WTC11 (cell line): ENCODE results near the gene PGAP6.
"Not testable (repeated sequence)": the region's sequence is repeated elsewhere in the genome, so short reads cannot be mapped to it uniquely, and the experiment has no call there.

Source experiments
- AFF4 ChIP-seq: sonication (generic); formaldehyde crosslinking; IDR thresholded peaks from 2 replicates; pipeline ENCODE4 v1.8.1; 2023; ENCODE audit warnings: mild to moderate bottlenecking, missing genetic modification reagents, borderline replicate concordance
- CREM ChIP-seq: sonication (generic); formaldehyde crosslinking; IDR thresholded peaks from 2 replicates; pipeline ENCODE4 v1.8.1; 2022; ENCODE audit warnings: mild to moderate bottlenecking, missing genetic modification reagents, moderate library complexity
- CTCF ChIP-seq: fragments of 200-600 bp; IDR thresholded peaks from 2 replicates; pipeline ENCODE4 v1.8.0; 2022; ENCODE audit warnings: antibody characterized with exemption
- E2F1 ChIP-seq: sonication (generic); formaldehyde crosslinking; IDR thresholded peaks from 2 replicates; pipeline ENCODE4 v1.8.0; 2022; ENCODE audit warnings: mild to moderate bottlenecking, missing genetic modification reagents
- ELF4 ChIP-seq: sonication (generic); formaldehyde crosslinking; IDR thresholded peaks from 2 replicates; pipeline ENCODE4 v1.8.1; 2022; ENCODE audit warnings: low read depth, mild to moderate bottlenecking, moderate library complexity, missing genetic modification reagents
- FOXJ3 ChIP-seq: sonication (generic); formaldehyde crosslinking; IDR thresholded peaks from 2 replicates; pipeline ENCODE4 v1.9.0; 2021; ENCODE audit warnings: missing genetic modification reagents, mild to moderate bottlenecking, borderline replicate concordance
- FOXK1 ChIP-seq: sonication (generic); formaldehyde crosslinking; IDR thresholded peaks from 2 replicates; pipeline ENCODE4 v1.8.0; 2022; ENCODE audit warnings: mild to moderate bottlenecking, moderate library complexity, missing genetic modification reagents
- KAT7 ChIP-seq: sonication (generic); formaldehyde crosslinking; IDR thresholded peaks from 2 replicates; pipeline ENCODE4 v1.8.1; 2023; ENCODE audit warnings: missing genetic modification reagents, mild to moderate bottlenecking, borderline replicate concordance
- MAX ChIP-seq: sonication (generic); formaldehyde crosslinking; IDR thresholded peaks from 2 replicates; pipeline ENCODE4 v1.8.0; 2022; ENCODE audit warnings: mild to moderate bottlenecking, missing genetic modification reagents
- MYBL2 ChIP-seq: sonication (generic); formaldehyde crosslinking; IDR thresholded peaks from 2 replicates; pipeline ENCODE4 v1.8.1; 2023; ENCODE audit warnings: mild to moderate bottlenecking, moderate library complexity, missing genetic modification reagents
- TEAD4 ChIP-seq: sonication (generic); formaldehyde crosslinking; IDR thresholded peaks from 2 replicates; pipeline ENCODE4 v1.8.0; 2022; ENCODE audit warnings: mild to moderate bottlenecking, missing genetic modification reagents
- TP53 ChIP-seq: sonication (generic); formaldehyde crosslinking; IDR thresholded peaks from 2 replicates; pipeline ENCODE4 v1.8.1; 2023; ENCODE audit warnings: mild to moderate bottlenecking, missing genetic modification reagents
- USF2 ChIP-seq: sonication (generic); formaldehyde crosslinking; IDR thresholded peaks from 2 replicates; pipeline ENCODE4 v1.8.1; 2023; ENCODE audit warnings: mild to moderate bottlenecking, missing genetic modification reagents, moderate library complexity

GRCh38 chr16:348495-348894 is 33.3 kb downstream of the PGAP6 start:
- TF ChIP-seq KAT7 (CRISPR knock-in tag); E2F1 (CRISPR knock-in tag); FOXK1 (CRISPR knock-in tag); CTCF; USF2; TEAD4 (CRISPR knock-in tag); TP53; CREM; FOXJ3 (CRISPR knock-in tag); ELF4 (CRISPR knock-in tag); MYBL2 (CRISPR knock-in tag); MAX (CRISPR knock-in tag); AFF4 (CRISPR knock-in tag): not testable (repeated sequence)
